Measurements from ENCODE around the gene CALM3. TPM values are rescaled to one million over a fixed set of nuclear protein-coding genes. Genes with fewer than 3 reads are reported as not detected.

The CALM3 gene
- total and polyA plus RNA-seq, 2 of the 4 experiments (the other 2 are of a cell fraction): 91.6 to 501 TPM

GRCh38 chr19:46626446-46626845 is 25.3 kb downstream of the CALM3 start:
- Histone ChIP-seq H2BK20ac (ENCODE audit: low read depth, low read length) (peak overlapping the region; percentile 18; the same call in 1 of the 2 replicates), H4K5ac (ENCODE audit: low read depth, low read length) (no peak overlapping the region), H3K4me1 (ENCODE audit: control insufficient read depth, insufficient read depth, low read length) (peaks cover 31% of the 10 kb centered on the region), H3K4ac (ENCODE audit: low read depth, low read length) (peak overlapping the region; percentile 96; the same call in 1 of the 2 replicates), H3K18ac (ENCODE audit: low read depth, low read length) (no peak overlapping the region), H2BK15ac (ENCODE audit: low read depth, low read length) (peak overlapping the region; percentile 99; the same call in 2 of the 3 replicates), H2BK5ac (ENCODE audit: low read depth, low read length, poor library complexity, severe bottlenecking) (no peak overlapping the region), H3K9me3 (ENCODE audit: control insufficient read depth, insufficient read depth, low read length) (no peaks in the 10 kb centered on the region), H3K36me3 (ENCODE audit: control insufficient read depth, insufficient read depth, low read length) (no peaks in the 10 kb centered on the region), H3K9ac (ENCODE audit: low read depth, low read length) (no peak overlapping the region), H2BK120ac (ENCODE audit: low read depth, low read length) (peak overlapping the region; percentile 94; the same call in 1 of the 2 replicates), H2AK9ac (replicated peaks; ENCODE audit: low read depth, low read length, poor library complexity) (peak overlapping the region; percentile 79), H2AFZ (replicated peaks; ENCODE audit: low read length, poor library complexity) (peak overlapping the region; percentile 50), H3K23ac (ENCODE audit: low read depth, low read length) (no peak overlapping the region), H4K20me1 (ENCODE audit: insufficient read depth, low read length) (no peaks in the 10 kb centered on the region), H3K14ac (replicated peaks; ENCODE audit: low read depth, low read length) (no peak overlapping the region), H3K56ac (ENCODE audit: extremely low read depth, insufficient read depth, low read length) (no peak overlapping the region), H3K4me3 (ENCODE audit: insufficient read depth, low read depth, low read length) (no peak overlapping the region), H3K4me2 (ENCODE audit: low read depth, low read length) (no peak overlapping the region), H3K27me3 (ENCODE audit: control insufficient read depth, insufficient read depth, low read length) (no peaks in the 10 kb centered on the region), H2AK5ac (ENCODE audit: low read depth, low read length) (peak overlapping the region; percentile 80), H3K27ac (ENCODE audit: insufficient read depth, low read length) (no peak overlapping the region), H4K8ac (ENCODE audit: low read depth in 2 of 2, low read length in 2 of 2) (peak overlapping the region in 1 of 2 experiments; percentile 40; a peak in 2 of 4 replicates), H4K91ac (ENCODE audit: insufficient read depth, low read depth, low read length) (peak overlapping the region; percentile 79; the same call in 1 of the 2 replicates), H3K79me1 (ENCODE audit: low read depth in 1 of 2, low read length in 2 of 2) (peaks cover 0 to 19% of the 10 kb centered on the region in 2 experiments; a peak in 1 of 4 replicates), H3K9me1 (ENCODE audit: insufficient read depth, low read length) (peaks cover 14% of the 10 kb centered on the region)
- ChIA-PET CTCF (interaction anchor here (0.5 to 0.6 kb wide), 2 partner anchors 11 to 62 kb away, joined by 3 to 4 read pairs; no protein-coding TSS in a partner anchor), POLR2A (ENCODE audit: unreplicated experiment) (no interaction called here)
- dilution Hi-C loops (cut with HindIII; ENCODE audit: low sequenced_read_pairs, unreplicated experiment): no loop called here
- in situ Hi-C loops (cut with MboI; ENCODE audit: low sequenced_read_pairs): no loop called here
- BruUV-seq (replicated peaks): no TSS peak
- ATAC-seq (ENCODE audit: low read depth) (no peak), DNase-seq (no peak)
- WGBS, 2 experiments (ENCODE audit: extremely low coverage in 2 of 2, insufficient read length in 1 of 2): 69% methylated on average over 8 of the region's 14 CpGs; no CpG with 5 or more reads in 1 of the 2 experiments
- intact Hi-C loops (cut with micrococcal nuclease): no loop called here
- TF ChIP-seq MAZ (IDR thresholded peaks at IDR 0.05; ENCODE audit: borderline replicate concordance, low read depth, low read length) (no peak), SMC3 (IDR thresholded peaks at IDR 0.05; ENCODE audit: low read depth, low read length) (no peak), MAFK (IDR thresholded peaks at IDR 0.05; ENCODE audit: low read depth, low read length) (no peak), RCOR1 (IDR thresholded peaks at IDR 0.05; ENCODE audit: insufficient replicate concordance, low read length) (no peak), USF2 (IDR thresholded peaks at IDR 0.05; ENCODE audit: low read depth, low read length) (no peak), RAD21 (IDR thresholded peaks at IDR 0.05; ENCODE audit: low read length) (no peak), POLR2A (IDR thresholded peaks at IDR 0.05; ENCODE audit: low read depth, low read length) (no peak), RFX5 (IDR thresholded peaks at IDR 0.05; ENCODE audit: low read depth, low read length) (no peak), CTCF (conservative IDR thresholded peaks at IDR 0.05; ENCODE audit: low read depth, low read length) (no peak), BHLHE40 (IDR thresholded peaks at IDR 0.05; ENCODE audit: low read depth, low read length) (no peak), MXI1 (IDR thresholded peaks at IDR 0.05; ENCODE audit: borderline replicate concordance, low read depth, low read length) (no peak), FOS (IDR thresholded peaks at IDR 0.05; ENCODE audit: low read depth, low read length) (no peak), NFE2L2 (IDR thresholded peaks at IDR 0.05; ENCODE audit: low read depth, low read length) (no peak)

Data from IMR-90 (cell line).